Sigmoid colon (tissue), 7 donors: Measurements from ENCODE around the gene BOD1. TPM values are rescaled to one million over a fixed set of nuclear protein-coding genes. Genes with fewer than 3 reads are reported as not detected.

Experiments used
- DNase-seq: peaks from one replicate; pipeline ENCODE4 v3.0.0-alpha.2; 2019
- H3K27ac ChIP-seq, 4 donors: fragments of 200-600 bp; sonication (generic); one replicate each; pipeline ENCODE4 v1.5.1; 2016 to 2019; ENCODE audit warnings: mild to moderate bottlenecking in 1 of 4
- H3K27me3 ChIP-seq, 3 donors: fragments of 200-600 bp; sonication (generic); one replicate each; pipeline ENCODE4 v1.5.1; 2019; ENCODE audit warnings: mild to moderate bottlenecking in 1 of 3
- H3K36me3 ChIP-seq, 4 donors: fragments of 200-600 bp; sonication (generic); one replicate each; pipeline ENCODE4 v1.5.1; 2016 to 2019
- H3K4me1 ChIP-seq, 4 donors: fragments of 200-600 bp; sonication (generic); one replicate each; pipeline ENCODE4 v1.5.1; 2017 to 2019
- H3K4me3 ChIP-seq, 4 donors: fragments of 200-600 bp; sonication (generic); one replicate each; pipeline ENCODE4 v1.5.1; 2017 to 2019; ENCODE audit warnings: mild to moderate bottlenecking in 2 of 4, moderate library complexity in 1 of 4
- H3K9me3 ChIP-seq, 4 donors: fragments of 200-600 bp in 3 of 4; sonication (generic) in 3 of 4; one replicate each; pipeline versions ENCODE4 v1.5.1 to v1.6.1; 2013 to 2019
- CTCF ChIP-seq, 4 experiments: fragments of 450-650 bp in 3 of 4; fragments of 200-600 bp in 1 of 4; IDR thresholded peaks; one replicate each; pipeline ENCODE4 v1.5.1; 2016 to 2019; ENCODE audit warnings: antibody characterized with exemption in 4 of 4, mild to moderate bottlenecking in 3 of 4, moderate library complexity in 2 of 4
- EP300 ChIP-seq, 4 donors: sonication (generic); formaldehyde crosslinking; IDR thresholded peaks; one replicate each; pipeline ENCODE4 v1.6.1; 2017; ENCODE audit warnings: antibody characterized with exemption in 4 of 4
- POLR2A ChIP-seq, 2 donors: fragments of 450-650 bp; IDR thresholded peaks; one replicate each; pipeline ENCODE4 v1.6.1; 2016; ENCODE audit warnings: antibody characterized with exemption in 2 of 2, mild to moderate bottlenecking in 2 of 2, moderate library complexity in 2 of 2
- POLR2AphosphoS5 ChIP-seq, 4 donors: sonication (generic); formaldehyde crosslinking; IDR thresholded peaks; one replicate each; pipeline ENCODE4 v1.6.1; 2017; ENCODE audit warnings: antibody characterized with exemption in 4 of 4
- WGBS, 2 donors: extraction: QIAGEN DNeasy Blood & Tissue Kit; methylation state at CpG; one replicate each; pipeline ENCODE4 v1.1.7; 2013; 5-methylcytosine and 5-hydroxymethylcytosine counted together
- intact Hi-C: fragments of 100-400 bp; cut with DNase I; formaldehyde crosslinking; loops from one replicate; pipeline ENCODE4 v1.15.1; 2023
- polyA plus RNA-seq, 3 donors: library from polyadenylated mRNA; stranded (reverse); fragments of 200-250 nt; gene quantifications; one replicate each; pipeline ENCODE4 v1.2.3, GENCODE V29; 2013
- total RNA-seq, 4 donors: library from RNA; depleted of rRNA; stranded (reverse); fragments of >200 nt; gene quantifications; one replicate each; pipeline ENCODE4 v1.1.0, GENCODE V29; 2016
- donor health status: healthy with polysubstance abuse.
- donor health status: Bipolar disorder and iron deficiency.
- donor health status: healthy.

The BOD1 gene
- total and polyA plus RNA-seq, 7 donors, result 17.6 to 71.3 (median 39.3) TPM

GRCh38 chr5:173614591-173614990 lies 1.9 kb downstream of the BOD1 start:
- DNase-seq, result no peak
- intact Hi-C loops, result no loop called here
- peak overlapping the region in 2 of 4 donors; percentile 97 for H3K4me3 ChIP-seq
- peak overlapping the region in 2 of 4 donors; percentile 96 to 97 for H3K27ac ChIP-seq
- peaks cover 0 to 34% (median 7%) of the 10 kb centered on the region in 4 donors for H3K36me3 ChIP-seq
- peaks cover 0 to 36% (median 30%) of the 10 kb centered on the region in 4 donors for H3K4me1 ChIP-seq
- no peak for TF ChIP-seq EP300 (IDR thresholded peaks at IDR 0.05)
- TF ChIP-seq POLR2AphosphoS5 (IDR thresholded peaks at IDR 0.05), result no peak
- no peak for TF ChIP-seq POLR2A (IDR thresholded peaks at IDR 0.05)
- no peak for TF ChIP-seq CTCF (IDR thresholded peaks at IDR 0.05)
- H3K9me3 ChIP-seq, result no peaks in the 10 kb centered on the region
- 92 to 95% methylated on average over 7 of the region's 7 CpGs for WGBS, 2 donors
- no peaks in the 10 kb centered on the region for H3K27me3 ChIP-seq

- H3K9me3 ChIP-seq, result no peaks in the 10 kb centered on the region
- TF ChIP-seq CTCF (IDR thresholded peaks at IDR 0.05) (no peak), POLR2AphosphoS5 (IDR thresholded peaks at IDR 0.05) (no peak), EP300 (IDR thresholded peaks at IDR 0.05) (no peak), POLR2A (IDR thresholded peaks at IDR 0.05) (no peak)
- no peak for DNase-seq
- H3K4me3 ChIP-seq, result no peak overlapping the region
- H3K4me1 ChIP-seq, result peaks cover 0 to 43% (median 35%) of the 10 kb centered on the region in 4 donors
- no peaks in the 10 kb centered on the region for H3K27me3 ChIP-seq
- intact Hi-C loops, result no loop called here
- no peak overlapping the region for H3K27ac ChIP-seq
- WGBS, 2 donors, result 90 to 91% methylated on average over 8 of the region's 8 CpGs
- H3K36me3 ChIP-seq, result peaks cover 0 to 44% (median 11%) of the 10 kb centered on the region in 4 donors
Observed at GRCh38 chr5:173613433-173614159, 2.9 kb downstream of the BOD1 start.

- 72 to 84% methylated on average over 3 of the region's 3 CpGs for WGBS, 2 donors
- no peak for DNase-seq
- Histone ChIP-seq H3K4me3 (no peak overlapping the region), H3K4me1 (peaks cover 0 to 43% (median 35%) of the 10 kb centered on the region in 4 donors), H3K27ac (no peak overlapping the region), H3K9me3 (no peaks in the 10 kb centered on the region), H3K27me3 (no peaks in the 10 kb centered on the region), H3K36me3 (peaks cover under 1 to 50% (median 14%) of the 10 kb centered on the region in 4 donors)
- intact Hi-C loops, result no loop called here
- TF ChIP-seq EP300 (IDR thresholded peaks at IDR 0.05) (no peak), CTCF (IDR thresholded peaks at IDR 0.05) (no peak), POLR2AphosphoS5 (IDR thresholded peaks at IDR 0.05) (no peak), POLR2A (IDR thresholded peaks at IDR 0.05) (no peak)
Observed at GRCh38 chr5:173612948-173613347, 3.5 kb downstream of the BOD1 start.

GRCh38 chr5:173611706-173612105 lies 4.7 kb downstream of the BOD1 start:
- no peak for TF ChIP-seq EP300 (IDR thresholded peaks at IDR 0.05)
- no peak for TF ChIP-seq POLR2AphosphoS5 (IDR thresholded peaks at IDR 0.05)
- TF ChIP-seq POLR2A (IDR thresholded peaks at IDR 0.05), result no peak
- TF ChIP-seq CTCF (IDR thresholded peaks at IDR 0.05), result no peak
- no peaks in the 10 kb centered on the region for H3K27me3 ChIP-seq
- peaks cover 0 to 38% (median 30%) of the 10 kb centered on the region in 4 donors for H3K4me1 ChIP-seq
- H3K9me3 ChIP-seq, result no peaks in the 10 kb centered on the region
- no peak overlapping the region for H3K27ac ChIP-seq
- DNase-seq, result no peak
- H3K36me3 ChIP-seq, result peaks cover 12 to 63% (median 25%) of the 10 kb centered on the region in 4 donors
- intact Hi-C loops, result no loop called here
- H3K4me3 ChIP-seq, result no peak overlapping the region
- WGBS, 2 donors, result 84 to 93% methylated on average over 4 of the region's 4 CpGs
